GM12874 (cell line): ENCODE measurements around the gene LBHD2.
A peak's percentile ranks its signal among the peaks of the same experiment; 100 is the strongest.

Source experiments
- TF ChIP-seq, protein P1 (sequence below): IDR thresholded peaks from 2 replicates; pipeline ENCODE4 v1.5.1; 2011; ENCODE audit warnings: low read depth, mild to moderate bottlenecking, control low read depth, low read length, moderate library complexity; ENCODE audit not compliant: insufficient read depth

Gene LBHD2

DNA sequence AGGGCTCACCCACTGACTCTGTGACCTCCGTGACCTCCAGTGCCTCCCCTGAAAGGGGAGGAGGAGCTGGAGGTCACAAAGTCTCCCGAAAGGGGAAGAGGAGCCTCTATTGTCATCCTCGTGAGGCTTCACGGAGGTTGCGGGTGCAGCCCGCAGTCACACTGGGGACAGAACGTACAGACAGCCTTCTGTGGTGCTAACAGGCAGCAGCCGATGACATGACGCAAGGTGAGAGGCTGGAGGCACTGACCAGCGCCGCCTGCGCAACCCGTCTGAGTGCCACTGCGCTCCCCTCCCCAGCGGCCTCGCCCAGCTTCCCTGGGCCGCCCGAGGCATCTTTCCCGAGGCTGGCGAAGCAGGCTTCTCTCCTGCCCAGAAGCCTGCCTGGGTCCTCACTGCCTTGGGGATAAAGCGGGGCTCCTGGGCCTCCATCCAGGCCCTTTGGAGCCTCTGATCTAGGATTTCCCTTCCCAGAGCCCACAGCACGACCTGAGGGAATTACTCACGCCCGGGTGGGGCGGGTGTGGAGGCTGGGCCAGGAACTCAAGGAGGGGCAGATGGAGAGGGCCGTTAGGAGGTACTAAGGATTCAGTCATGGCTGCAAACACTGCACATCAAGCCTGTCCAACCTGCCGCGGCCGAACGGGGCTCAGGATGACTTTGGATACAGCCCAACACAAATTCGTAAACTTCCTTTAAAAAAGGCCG is 12.3 kb upstream of the LBHD2 start:
- TF ChIP-seq, protein P1, sequence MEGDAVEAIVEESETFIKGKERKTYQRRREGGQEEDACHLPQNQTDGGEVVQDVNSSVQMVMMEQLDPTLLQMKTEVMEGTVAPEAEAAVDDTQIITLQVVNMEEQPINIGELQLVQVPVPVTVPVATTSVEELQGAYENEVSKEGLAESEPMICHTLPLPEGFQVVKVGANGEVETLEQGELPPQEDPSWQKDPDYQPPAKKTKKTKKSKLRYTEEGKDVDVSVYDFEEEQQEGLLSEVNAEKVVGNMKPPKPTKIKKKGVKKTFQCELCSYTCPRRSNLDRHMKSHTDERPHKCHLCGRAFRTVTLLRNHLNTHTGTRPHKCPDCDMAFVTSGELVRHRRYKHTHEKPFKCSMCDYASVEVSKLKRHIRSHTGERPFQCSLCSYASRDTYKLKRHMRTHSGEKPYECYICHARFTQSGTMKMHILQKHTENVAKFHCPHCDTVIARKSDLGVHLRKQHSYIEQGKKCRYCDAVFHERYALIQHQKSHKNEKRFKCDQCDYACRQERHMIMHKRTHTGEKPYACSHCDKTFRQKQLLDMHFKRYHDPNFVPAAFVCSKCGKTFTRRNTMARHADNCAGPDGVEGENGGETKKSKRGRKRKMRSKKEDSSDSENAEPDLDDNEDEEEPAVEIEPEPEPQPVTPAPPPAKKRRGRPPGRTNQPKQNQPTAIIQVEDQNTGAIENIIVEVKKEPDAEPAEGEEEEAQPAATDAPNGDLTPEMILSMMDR: no peak

DNA sequence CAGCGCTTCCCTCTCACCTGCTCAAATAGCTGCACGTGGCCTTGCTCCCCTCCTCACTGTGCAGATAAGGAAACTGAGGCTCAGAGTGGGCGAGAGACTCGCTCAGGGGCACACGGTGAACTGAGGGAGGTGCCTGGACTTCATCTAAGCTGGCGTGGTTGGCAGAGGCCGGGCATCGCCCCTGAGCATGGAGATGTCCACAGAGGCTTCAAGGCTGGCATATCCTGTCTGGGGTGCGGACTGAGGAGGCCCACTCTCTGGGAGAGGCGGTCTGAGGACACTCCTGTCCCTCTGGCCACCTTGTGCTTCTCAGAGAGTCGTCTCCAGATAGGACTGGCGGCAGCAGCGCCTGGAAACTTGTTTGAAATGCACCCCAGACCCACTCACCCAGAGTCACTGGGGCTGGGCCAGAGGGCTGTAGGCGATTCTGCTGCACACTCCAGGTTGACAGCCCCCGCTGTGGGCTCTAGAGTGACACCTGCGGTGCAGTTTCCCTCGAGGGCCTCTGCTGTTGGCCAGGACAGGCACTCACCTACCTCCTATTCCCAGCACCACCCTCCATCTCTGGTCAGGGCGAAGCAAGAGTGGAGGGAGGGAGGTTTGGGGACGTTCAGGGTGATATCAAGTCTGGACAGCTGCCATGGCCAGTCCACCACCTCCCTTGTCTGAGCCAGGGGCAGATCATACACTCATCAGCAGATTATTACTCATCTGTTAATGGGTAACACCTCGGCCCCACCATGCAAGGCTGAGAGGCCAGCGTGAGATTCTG is 11.2 kb upstream of the LBHD2 start:
- TF ChIP-seq, protein P1: 0 out of 2 replicates have a peak, but pooled peaks have one; percentile 3

DNA sequence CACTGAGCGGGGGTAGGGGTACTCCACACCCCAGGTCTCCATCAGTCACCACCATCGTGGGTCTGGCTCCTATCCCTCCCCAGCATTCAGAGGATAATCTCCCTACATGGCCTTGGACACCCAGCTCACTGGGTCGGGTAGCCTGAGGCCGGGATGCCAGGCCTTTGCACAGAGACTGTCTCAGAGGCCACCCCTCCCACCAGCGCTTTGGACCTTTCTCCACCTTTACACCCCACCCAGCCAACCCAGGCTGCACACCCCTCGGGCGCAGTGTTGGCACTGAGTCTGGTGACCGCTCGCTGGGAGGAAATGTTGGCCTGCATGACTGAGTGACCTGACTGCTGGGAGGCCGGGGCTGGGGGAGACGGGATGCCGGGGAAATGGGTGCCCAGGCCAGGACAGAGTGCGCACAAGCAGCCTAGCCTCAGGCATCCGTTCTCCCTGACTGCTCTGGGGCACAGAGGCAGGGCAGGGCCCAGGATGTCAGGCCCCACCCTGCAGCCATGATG is 10.6 kb upstream of the LBHD2 start:
- TF ChIP-seq, protein P1: no peak

DNA sequence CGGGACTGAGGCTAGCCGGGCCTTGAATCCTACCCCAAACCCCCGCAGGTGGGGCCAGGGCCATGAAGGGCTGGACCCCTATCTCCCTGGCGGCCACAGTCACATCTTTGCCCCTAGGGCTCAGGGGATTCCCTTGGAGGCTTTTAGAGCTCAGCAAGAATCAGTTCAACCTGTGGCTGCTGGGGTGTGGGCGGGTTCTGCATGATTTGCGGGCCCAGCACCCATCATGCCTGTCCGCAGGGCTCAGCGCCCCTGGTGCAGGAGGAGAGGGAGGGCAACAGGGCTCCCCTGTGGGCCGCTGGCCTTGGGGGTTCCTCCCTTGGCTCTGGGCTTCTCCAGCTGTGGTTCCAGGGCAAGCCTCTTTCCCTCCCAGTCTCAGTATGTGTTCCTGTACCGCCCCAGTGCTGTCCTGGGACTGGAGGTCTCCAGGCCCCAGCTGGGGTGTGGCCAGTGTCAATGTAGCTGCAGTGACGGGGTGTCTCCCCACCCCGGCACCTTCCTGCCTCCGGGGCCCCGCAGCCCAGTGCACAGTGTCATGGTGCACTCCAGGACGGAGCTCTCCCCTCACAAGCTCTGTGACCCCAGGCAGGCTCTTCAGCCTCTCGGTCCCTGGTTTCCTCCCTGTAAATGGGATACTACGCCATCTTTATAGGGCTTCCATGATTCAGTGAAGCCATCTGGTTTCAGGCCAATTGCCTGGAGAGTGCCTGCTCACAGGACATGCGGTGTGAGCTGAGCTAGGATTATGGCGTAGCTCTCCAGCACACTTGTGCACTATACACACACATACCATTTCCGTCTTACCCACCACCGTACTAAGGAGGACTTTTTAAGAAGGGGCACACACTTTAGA is 9.9 kb upstream of the LBHD2 start:
- TF ChIP-seq, protein P1: no peak

DNA sequence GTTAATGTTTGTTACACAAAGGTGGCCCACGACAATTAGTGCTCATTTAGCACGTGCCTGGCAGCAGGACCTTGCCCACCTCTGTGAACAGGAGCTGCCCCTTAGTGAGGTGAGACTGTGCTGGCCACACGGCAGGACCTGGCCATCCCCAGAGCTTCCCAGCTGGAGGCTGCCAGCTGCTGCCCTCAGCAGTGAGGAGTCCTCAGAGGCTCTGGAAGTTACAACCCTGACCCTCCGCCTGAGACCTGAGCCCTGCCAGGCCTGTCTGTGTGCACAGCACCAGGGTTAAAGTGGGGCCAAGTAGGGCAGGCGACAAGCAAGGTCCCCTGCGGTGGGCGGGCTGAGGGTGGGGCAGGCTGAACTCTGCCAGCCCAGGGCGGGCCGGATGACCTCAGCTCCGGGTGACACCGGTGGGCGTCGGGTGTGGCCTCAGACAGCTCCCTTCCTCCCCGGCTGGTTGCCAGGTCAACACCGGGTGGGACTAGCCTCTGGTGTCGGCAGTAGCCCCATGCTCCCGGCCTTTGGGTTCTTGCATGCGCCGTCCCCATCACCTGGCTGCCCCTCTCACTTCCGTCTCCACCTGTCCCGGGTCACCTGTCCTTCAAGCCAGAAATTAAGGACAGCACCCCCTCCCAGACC is 9.2 kb upstream of the LBHD2 start:
- TF ChIP-seq, protein P1: no peak

DNA sequence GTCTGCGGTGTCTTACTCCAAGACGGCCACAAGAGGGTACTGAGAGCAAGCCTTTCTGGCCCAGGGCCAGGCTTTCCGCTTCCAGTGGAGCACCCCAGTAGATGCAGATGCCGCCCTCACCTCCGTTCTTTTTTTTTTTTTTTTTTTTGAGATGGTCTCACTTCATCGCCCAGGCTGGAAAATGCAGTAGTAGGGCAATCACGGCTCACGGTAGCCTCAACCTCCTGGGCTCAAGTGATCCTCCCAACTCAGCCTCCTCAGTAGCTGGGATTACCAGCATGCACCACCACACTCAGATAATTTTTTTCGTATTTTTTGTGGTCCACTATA is 5.6 kb upstream of the LBHD2 start:
- TF ChIP-seq, protein P1: peak; percentile 86
